AG10803 (cell line): ENCODE data around the gene EID2B.

Source experiments
- DNase-seq: peaks from one replicate; pipeline ENCODE4 v3.0.0; 2010; ENCODE audit warnings: low read depth
- H3K4me3 ChIP-seq: 2 replicates; pipeline ENCODE4 v1.5.1; 2011; ENCODE audit warnings: mild to moderate bottlenecking, low read length, control low read depth
- CTCF ChIP-seq: conservative IDR thresholded peaks from 2 replicates; pipeline ENCODE4 v1.5.1; 2011; ENCODE audit warnings: mild to moderate bottlenecking, low read length, control low read depth, inconsistent platforms

The EID2B gene

GRCh38 chr19:39492225-39492624 lies 40.4 kb downstream of the EID2B start:
- TF ChIP-seq CTCF: no peak
- no peak overlapping the region for H3K4me3 ChIP-seq
- no peak for DNase-seq

DNA sequence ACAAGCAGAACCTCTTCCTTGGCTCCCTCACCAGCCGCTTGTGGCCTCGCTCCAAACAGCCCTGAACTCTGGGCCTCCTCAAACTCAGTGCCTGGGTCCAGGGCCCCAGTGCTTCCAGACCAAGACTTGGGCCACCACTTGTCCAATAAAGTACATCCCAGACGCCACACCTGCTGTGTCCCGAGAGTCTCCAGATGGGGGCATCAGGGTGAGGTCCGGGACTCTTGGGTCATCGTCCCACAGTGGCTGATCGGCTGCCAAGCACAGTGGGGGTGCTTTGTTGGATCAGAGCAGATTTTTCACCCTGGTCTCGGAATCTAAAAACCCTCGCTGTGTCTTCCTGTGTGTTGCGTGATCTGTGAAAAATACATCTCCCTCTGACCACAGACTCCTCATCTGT lies 42.9 kb downstream of the EID2B start:
- TF ChIP-seq CTCF: no peak
- DNase-seq: no peak
- no peak overlapping the region for H3K4me3 ChIP-seq

DNA sequence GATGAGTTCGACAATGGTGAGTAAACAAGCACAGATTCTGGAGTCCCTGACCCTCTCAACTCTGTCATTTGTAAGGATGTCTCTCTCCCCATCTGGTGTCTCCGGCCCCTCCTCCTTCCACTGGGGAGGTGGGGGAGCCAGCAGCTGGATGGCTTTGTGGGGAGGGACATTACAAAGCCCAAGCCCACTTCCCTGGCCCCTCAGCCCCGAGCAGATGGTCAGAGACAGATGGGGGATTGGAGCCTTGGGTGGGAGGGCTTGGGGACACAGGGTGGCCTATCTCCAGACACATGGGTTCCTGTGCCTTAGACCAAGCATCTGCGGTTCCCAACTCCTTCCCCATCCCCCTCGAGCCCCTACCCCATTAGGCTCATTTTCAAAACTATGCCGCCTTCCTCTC lies 49.5 kb downstream of the EID2B start:
- no peak overlapping the region for H3K4me3 ChIP-seq
- no peak for TF ChIP-seq CTCF
- DNase-seq: no peak

- TF ChIP-seq CTCF: no peak
- peak overlapping the region; percentile 99 for H3K4me3 ChIP-seq
- DNase-seq: no peak
Measured at GRCh38 chr19:39481676-39482075, 51.0 kb downstream of the EID2B start.

DNA sequence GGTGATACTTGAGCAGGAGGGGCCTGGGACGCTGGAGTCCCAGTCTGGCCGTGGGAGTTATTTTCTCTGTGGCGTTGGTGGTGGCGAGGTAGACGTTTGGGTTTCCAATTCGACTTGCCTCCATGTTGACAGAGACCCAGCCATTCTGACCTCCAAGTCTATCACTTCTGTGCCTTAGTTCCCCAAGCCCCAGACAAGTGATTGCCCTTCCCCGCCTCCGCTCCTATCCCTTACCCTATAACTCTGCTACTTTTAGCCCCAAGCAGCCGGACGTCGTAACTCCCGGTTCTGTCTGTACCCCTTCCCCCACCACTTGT lies 51.5 kb downstream of the EID2B start:
- DNase-seq: no peak
- peak overlapping the region; percentile 99 for H3K4me3 ChIP-seq
- TF ChIP-seq CTCF: no peak
